Stimulated activated CD8-positive, alpha-beta memory T cell treated with anti-CD3 and anti-CD28 coated beads, Interleukin-7, amount 100 ng/mL, for 24 hours (primary cell): Measurements from ENCODE around the gene MYL6.

Experiments
- DNase-seq: peaks from one replicate; pipeline ENCODE4 v3.0.0-alpha.2; 2020; ENCODE audit warnings: low read depth

MYL6 gene

DNA sequence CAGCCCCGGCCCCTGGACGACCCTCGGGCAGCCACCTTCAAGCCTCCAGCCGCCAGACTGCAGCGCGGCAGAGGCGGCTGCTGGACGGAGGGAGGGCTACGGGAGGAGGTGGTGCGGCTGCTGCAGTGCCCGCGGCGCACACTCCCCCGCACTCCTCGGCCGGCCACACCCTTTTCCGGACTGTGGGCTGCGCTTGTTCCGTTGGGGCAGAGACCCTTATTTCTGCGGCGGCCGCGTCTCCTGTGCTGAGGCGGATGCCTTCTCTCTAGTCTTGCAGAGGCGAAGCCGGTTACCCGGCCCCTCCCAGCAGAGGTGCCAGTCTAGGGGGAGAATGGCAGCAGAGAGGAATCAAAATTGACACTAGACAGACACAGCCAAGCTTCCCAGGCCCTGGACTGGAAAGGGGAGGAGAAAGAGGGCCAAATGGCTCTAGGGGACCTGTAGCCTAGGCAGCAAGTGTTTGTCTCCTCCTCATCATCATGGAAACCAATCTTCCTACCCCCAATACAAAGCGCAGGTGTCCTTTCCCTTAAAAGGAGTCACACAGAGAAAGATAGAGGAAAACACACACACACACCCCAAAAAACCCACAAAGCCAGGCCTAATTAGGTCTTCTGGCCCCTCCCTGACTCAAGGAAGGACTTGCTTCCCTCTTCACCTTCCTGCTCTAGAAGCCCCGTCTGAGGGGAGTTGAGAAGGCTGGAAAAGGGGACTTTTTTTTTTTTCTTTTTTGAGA lies 28.8 kb upstream of the MYL6 start:
- peak; percentile 45 for DNase-seq

DNA sequence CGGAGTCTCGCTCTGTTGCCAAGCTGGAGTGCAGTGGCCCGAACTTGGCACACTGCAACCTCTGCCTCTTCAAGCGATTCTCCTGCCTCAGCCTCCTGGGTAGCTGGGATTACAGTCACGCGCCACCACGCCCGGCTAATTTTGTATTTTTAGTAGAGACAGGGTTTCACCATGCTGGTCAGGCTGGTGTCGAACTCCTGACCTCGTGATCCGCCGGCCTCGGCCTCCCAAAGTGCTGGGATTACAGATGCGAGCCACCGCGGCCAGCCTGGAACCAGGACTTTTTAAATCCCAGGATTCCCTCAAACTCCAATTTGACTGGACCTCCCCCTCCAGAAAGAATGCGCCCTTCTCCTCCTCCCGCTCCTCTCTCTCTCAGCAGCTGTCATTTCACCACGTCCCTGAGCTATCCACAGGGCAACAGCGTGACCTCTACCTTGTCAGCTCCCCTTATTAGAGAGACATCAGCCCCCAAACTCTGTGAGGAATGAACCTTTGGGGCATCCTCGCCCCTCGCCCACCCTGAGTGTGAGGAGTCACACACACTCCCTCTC lies 28.1 kb upstream of the MYL6 start:
- no peak for DNase-seq

DNA sequence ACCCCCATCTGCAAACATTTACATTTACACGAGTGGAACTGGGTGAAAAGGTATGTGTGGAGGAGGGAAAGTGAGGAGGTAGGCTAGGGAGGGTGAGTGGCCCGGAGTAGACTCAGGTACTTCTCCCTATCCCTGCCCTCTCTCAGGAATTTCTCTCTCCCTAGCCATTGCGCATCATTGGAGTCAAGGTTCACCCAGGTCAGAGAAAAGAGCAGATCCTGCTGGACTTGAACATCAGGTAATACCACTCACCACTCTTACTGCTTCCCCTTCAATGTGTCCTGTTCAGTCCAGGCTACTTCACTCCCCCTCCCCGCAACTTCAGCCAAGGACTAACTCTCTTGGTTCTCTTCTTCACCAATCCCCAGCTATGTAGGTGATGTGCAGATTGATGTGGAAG lies 27.3 kb upstream of the MYL6 start:
- no peak for DNase-seq

GRCh38 chr12:56134897-56135296 lies 23.3 kb upstream of the MYL6 start:
- DNase-seq = no peak

- no peak for DNase-seq
Measured at GRCh38 chr12:56137853-56138571, 20.1 kb upstream of the MYL6 start.

- DNase-seq = no peak
Measured at GRCh38 chr12:56141946-56142784, 16.0 kb upstream of the MYL6 start.

- DNase-seq = no peak
Measured at GRCh38 chr12:56143217-56143616, 14.9 kb upstream of the MYL6 start.

DNA sequence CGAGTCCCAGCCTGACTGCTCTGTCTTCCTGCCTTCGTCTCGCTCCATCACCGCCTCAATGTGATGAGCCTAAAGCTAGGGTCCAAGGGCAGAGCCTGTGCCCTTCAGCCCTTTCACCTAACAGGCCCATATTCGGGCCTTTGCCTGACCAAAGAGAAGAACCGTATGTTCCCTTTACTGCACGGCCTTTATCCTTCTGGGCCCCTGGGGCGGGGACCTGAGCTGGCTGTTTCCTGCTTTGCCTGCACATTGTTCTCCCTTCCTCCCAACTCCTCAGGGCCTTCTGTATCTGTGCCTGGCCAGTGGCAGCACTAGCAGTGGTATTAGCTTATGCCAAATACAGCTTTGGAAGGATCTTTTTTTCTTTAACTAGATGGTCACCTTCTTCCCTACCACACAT lies 14.3 kb upstream of the MYL6 start:
- no peak for DNase-seq

DNA sequence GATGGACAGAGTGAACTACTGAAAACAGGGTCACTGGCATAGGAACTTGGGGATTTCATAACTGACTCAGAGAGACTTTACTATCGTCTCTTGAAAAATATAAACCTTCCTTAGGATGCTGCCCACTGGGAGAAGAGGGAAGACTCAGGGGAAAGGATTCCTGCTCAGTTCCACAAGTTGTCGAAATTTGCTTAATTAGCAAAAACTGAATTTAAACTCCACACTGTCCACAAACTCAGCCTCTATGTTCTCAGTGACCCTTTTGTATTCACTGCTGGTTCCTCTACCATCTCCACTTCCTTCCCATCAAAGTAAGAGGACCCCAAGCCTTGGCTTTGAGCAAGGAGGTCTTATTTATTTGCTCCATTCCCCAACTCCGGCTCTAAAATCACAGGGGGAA lies 12.9 kb upstream of the MYL6 start:
- no peak for DNase-seq

- no peak for DNase-seq
Measured at GRCh38 chr12:56146492-56147460, 11.4 kb upstream of the MYL6 start.

DNA sequence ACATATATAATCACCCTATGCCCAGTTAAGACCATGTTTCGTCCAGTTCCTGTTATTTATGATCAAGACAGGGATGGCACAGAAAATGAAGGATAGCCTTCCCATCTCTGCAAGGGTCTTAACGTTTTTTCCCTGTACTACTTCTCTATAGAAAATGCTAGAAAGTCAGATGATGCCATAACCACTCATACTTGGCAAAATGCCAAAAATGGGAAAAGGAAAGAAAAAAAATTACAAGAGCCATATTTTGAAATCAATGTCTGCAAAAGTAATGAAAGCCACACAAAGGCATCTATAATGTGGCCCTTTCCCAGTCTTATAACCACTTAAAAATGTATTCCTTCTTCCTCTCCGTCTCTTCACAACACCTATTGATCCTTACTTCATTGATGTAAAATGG lies 7.6 kb upstream of the MYL6 start:
- no peak for DNase-seq

DNA sequence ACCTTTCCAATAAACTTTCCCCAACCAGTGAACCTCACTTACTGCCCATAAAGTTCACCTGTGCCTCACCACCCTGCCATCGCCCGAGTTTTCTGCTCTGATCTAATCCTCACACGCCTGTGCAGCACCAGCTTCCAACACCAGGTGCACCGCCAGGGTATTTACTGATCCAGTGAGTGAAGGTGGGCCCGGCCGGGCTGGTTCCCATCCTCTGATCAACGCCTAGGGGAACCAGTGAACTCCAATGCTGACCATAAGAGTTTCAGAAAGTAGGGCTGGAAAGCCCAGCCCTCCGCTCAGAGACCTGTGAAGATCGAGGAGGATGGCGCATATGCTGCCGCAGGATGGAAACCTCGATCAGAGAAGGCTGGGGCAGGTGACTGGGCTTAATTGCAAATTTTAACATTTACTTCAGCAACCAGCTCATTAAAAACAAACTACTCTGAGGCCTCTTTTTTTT lies 6.5 kb upstream of the MYL6 start:
- DNase-seq = peak; percentile 38

DNA sequence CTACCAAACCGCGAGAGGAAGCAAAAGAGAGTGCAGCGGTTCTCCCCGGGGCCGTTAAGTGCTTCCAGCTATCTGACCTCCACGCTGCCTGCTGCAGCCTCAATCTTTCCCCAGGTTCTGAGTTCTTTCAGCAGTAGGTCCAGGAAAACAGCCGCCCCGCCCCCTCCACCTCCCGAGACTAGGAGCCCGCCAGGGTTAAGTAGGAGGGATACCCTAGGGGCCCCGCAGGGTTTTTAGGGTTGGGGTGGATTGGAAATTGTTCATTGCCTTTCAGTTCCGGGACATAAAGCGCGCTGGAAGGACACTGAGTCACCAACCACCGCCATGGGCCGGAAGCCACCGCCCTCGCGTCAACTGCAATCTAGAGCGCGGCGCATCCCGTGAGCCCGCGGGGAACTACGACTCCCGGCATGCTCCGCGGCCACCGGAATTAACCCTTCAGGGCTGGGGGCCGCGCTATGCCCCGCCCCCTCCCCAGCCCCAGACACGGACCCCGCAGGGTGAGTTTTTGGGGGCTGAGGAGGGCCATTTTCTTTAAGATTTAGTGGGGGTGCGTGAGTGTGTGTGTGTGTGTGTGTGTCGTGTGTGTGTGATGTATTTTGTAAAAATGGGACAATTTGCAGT lies 5.9 kb upstream of the MYL6 start, which contains the start of gene MYL6B:
TSS of gene MYL6B (plus strand) at position 456 of the 624 bp plus-strand sequence. CDS start 1,332 bp downstream, outside the sequence.
- DNase-seq = peak; percentile 86

GRCh38 chr12:56152756-56153677 lies 5.1 kb upstream of the MYL6 start:
- DNase-seq = no peak

GRCh38 chr12:56153678-56154065 lies 4.5 kb upstream of the MYL6 start:
- no peak for DNase-seq

- no peak for DNase-seq
Measured at GRCh38 chr12:56154246-56154771, 3.9 kb upstream of the MYL6 start.

GRCh38 chr12:56154818-56155217 lies 3.3 kb upstream of the MYL6 start:
- no peak for DNase-seq

GRCh38 chr12:56155256-56155845 lies 2.8 kb upstream of the MYL6 start:
- no peak for DNase-seq
